H1 (cell line): Measurements from ENCODE around the gene ZNF366. TPM values are rescaled to one million over a fixed set of nuclear protein-coding genes. Genes with fewer than 3 reads are reported as not detected.

Source experiments
- KDM1A ChIP-seq: fragments of 200-600, 300-600 bp; sonication (generic); IDR thresholded peaks from 2 replicates; pipeline ENCODE4 v1.7.1; 2016; ENCODE audit warnings: mild to moderate bottlenecking, low read length, borderline replicate concordance
- polyA plus RNA-seq, 7 experiments: library from polyadenylated mRNA; depleted of rRNA in 3 of 7; stranded (reverse) in 5 of 7; unstranded in 2 of 7; fragments of >200 nt in 5 of 7; fragments of 200-250 nt in 2 of 7; gene quantifications; 1 replicate in 5 of 7; 2 replicates in 1 of 7; 4 replicates in 1 of 7; pipeline versions ENCODE4 v1.2.1 to v1.2.3, GENCODE V29; 2011 to 2013; ENCODE audit warnings: missing spikeins in 2 of 7, mixed read lengths in 2 of 7
- total RNA-seq: library from RNA; stranded (reverse); fragmentation: NEBNext Ultra II Directional; extraction: Animal tissue kit (Norgen Biotek cat#: 25700); gene quantifications from 2 replicates; pipeline ENCODE4 v1.2.1, GENCODE V29; 2021

The ZNF366 gene
- total and polyA plus RNA-seq, 2 of the 8 experiments (the other 6 are each of a cell fraction or from before 2014, with no cell fraction given) = not detected

- no peak for TF ChIP-seq KDM1A
Measured at GRCh38 chr5:72511774-72512592, 4.8 kb upstream of the ZNF366 start (continued).
